ENCODE data around the gene AK5. TPM values are rescaled to one million over a fixed set of nuclear protein-coding genes. Genes with fewer than 3 reads are reported as not detected.

AK5 gene
- polyA plus RNA-seq, 3 donors, result 0.34 to 0.72 (median 0.48) TPM

DNA sequence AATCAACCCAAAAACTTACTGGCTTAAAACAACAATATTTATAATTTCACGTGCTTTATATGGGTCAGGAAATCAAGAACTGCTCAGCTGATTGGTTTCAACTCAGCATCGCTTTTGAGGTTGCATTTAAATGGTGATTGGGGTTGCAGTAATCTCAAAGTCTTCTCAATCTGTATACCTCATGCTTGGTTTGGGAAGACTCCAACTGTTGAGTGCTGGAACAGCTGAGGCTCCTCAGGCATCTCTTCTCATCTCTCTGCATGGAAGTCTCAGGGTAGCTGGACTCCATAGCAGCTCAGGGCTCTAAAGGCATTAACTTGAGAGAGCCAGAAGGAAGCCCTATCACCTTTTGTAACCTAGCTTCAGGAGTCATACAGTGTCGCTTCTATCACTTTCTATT, 35.1 kb downstream of the AK5 start:
- H3K4me1 ChIP-seq (ENCODE audit: control insufficient read depth in 1 of 2, insufficient read depth in 2 of 2, low read length in 2 of 2), result peaks cover 9 to 16% of the 10 kb centered on the region in 2 donors
- Mint-ChIP-seq H3K36me3 (peaks cover 0 to 1% of the 10 kb centered on the region in 2 donors), H3K4me1 (peaks cover 13% of the 10 kb centered on the region), H3K9me3 (peaks cover 0 to 8% (median 3%) of the 10 kb centered on the region in 7 donors), H3K4me3 (no peak overlapping the region), H3K27ac (no peak overlapping the region), H3K27me3 (ENCODE audit: low read depth in 3 of 3) (peaks cover 1 to 7% (median 2%) of the 10 kb centered on the region in 3 donors)
- H4K20me1 ChIP-seq (ENCODE audit: insufficient read depth, low read length), result no peaks in the 10 kb centered on the region
- H2AFZ ChIP-seq (ENCODE audit: insufficient read depth, low read depth, low read length, poor library complexity, severe bottlenecking), result no peak overlapping the region
- H3K9me3 ChIP-seq (replicated peaks in 1 of 2; ENCODE audit: control insufficient read depth in 1 of 2, insufficient read depth in 1 of 2, low read length in 2 of 2), result no peaks in the 10 kb centered on the region
- no peaks in the 10 kb centered on the region for H3K27me3 ChIP-seq (ENCODE audit: control insufficient read depth in 2 of 2, insufficient read depth in 2 of 2, low read length in 2 of 2)
- H3K9ac ChIP-seq (ENCODE audit: insufficient read depth, low read length, poor library complexity, severe bottlenecking), result no peak overlapping the region
- H3K36me3 ChIP-seq (replicated peaks in 1 of 2; ENCODE audit: control insufficient read depth in 1 of 2, insufficient read depth in 2 of 2, low read length in 2 of 2), result no peaks in the 10 kb centered on the region
- TF ChIP-seq, protein P1, sequence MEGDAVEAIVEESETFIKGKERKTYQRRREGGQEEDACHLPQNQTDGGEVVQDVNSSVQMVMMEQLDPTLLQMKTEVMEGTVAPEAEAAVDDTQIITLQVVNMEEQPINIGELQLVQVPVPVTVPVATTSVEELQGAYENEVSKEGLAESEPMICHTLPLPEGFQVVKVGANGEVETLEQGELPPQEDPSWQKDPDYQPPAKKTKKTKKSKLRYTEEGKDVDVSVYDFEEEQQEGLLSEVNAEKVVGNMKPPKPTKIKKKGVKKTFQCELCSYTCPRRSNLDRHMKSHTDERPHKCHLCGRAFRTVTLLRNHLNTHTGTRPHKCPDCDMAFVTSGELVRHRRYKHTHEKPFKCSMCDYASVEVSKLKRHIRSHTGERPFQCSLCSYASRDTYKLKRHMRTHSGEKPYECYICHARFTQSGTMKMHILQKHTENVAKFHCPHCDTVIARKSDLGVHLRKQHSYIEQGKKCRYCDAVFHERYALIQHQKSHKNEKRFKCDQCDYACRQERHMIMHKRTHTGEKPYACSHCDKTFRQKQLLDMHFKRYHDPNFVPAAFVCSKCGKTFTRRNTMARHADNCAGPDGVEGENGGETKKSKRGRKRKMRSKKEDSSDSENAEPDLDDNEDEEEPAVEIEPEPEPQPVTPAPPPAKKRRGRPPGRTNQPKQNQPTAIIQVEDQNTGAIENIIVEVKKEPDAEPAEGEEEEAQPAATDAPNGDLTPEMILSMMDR (IDR thresholded peaks at IDR 0.05), result no peak
- no peak for DNase-seq
- WGBS (ENCODE audit: insufficient coverage), result no CpG with 5 or more reads among the region's 3 CpGs
- H3K4me2 ChIP-seq (replicated peaks; ENCODE audit: extremely low read depth, low read length, poor library complexity, severe bottlenecking), result no peak overlapping the region
- H3K27ac ChIP-seq (ENCODE audit: low read depth in 1 of 2, low read length in 2 of 2), result no peak overlapping the region
- intact Hi-C loops (cut with micrococcal nuclease), result no loop called here
- no peaks in the 10 kb centered on the region for H3K79me2 ChIP-seq (ENCODE audit: insufficient read depth, low read length)
- H3K4me3 ChIP-seq (replicated peaks in 1 of 3; ENCODE audit: low read depth in 2 of 3, low read length in 3 of 3), result no peak overlapping the region

DNA sequence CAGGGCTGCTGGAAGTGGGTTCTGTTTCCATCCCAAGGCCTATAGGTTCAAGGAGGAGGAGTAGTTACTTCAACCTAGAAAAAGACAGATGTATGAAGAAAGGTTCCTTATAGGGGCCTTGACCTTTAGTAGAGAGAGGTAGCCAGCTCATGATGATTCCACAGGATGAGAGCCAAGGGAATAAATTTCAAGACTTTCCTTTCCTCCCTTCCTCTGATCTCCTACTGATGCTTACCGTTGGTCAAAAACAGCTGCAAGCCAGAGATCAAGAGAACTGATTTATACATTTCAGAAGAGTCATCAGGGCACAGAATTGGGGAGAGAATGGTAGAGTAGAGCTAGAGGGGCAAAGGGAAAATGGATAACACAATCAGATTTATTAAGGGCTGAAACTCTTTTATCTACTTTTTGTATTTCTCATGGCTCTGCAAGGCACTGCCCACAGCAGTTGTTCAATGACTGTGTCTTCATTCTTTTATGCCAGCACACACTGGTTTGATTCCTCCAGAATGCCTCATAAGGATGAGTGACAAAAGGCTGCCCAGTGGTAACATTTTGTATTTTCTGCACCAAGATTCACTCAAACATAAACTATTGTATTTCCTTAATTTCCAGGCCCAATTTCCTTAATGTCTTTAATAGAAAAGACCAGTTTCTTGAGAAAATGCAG, 37.4 kb downstream of the AK5 start:
- H3K27ac ChIP-seq (ENCODE audit: low read depth in 1 of 2, low read length in 2 of 2), result no peak overlapping the region
- WGBS (ENCODE audit: insufficient coverage), result no CpG with 5 or more reads among the region's 1 CpG
- Mint-ChIP-seq H3K4me3 (no peak overlapping the region), H3K9me3 (peaks cover 0 to 6% (median 3%) of the 10 kb centered on the region in 7 donors), H3K27ac (no peak overlapping the region), H3K27me3 (ENCODE audit: low read depth in 3 of 3) (peaks cover 2 to 4% (median 4%) of the 10 kb centered on the region in 3 donors), H3K4me1 (peaks cover 3% of the 10 kb centered on the region), H3K36me3 (peaks cover 0 to 1% of the 10 kb centered on the region in 2 donors)
- H2AFZ ChIP-seq (ENCODE audit: insufficient read depth, low read depth, low read length, poor library complexity, severe bottlenecking), result no peak overlapping the region
- no peaks in the 10 kb centered on the region for H4K20me1 ChIP-seq (ENCODE audit: insufficient read depth, low read length)
- TF ChIP-seq, protein P1 (IDR thresholded peaks at IDR 0.05), result no peak
- no peak overlapping the region for H3K4me3 ChIP-seq (replicated peaks in 1 of 3; ENCODE audit: low read depth in 2 of 3, low read length in 3 of 3)
- H3K9me3 ChIP-seq (replicated peaks in 1 of 2; ENCODE audit: control insufficient read depth in 1 of 2, insufficient read depth in 1 of 2, low read length in 2 of 2), result no peaks in the 10 kb centered on the region
- no peaks in the 10 kb centered on the region for H3K27me3 ChIP-seq (ENCODE audit: control insufficient read depth in 2 of 2, insufficient read depth in 2 of 2, low read length in 2 of 2)
- no peaks in the 10 kb centered on the region for H3K4me1 ChIP-seq (ENCODE audit: control insufficient read depth in 1 of 2, insufficient read depth in 2 of 2, low read length in 2 of 2)
- no peak overlapping the region for H3K9ac ChIP-seq (ENCODE audit: insufficient read depth, low read length, poor library complexity, severe bottlenecking)
- no peaks in the 10 kb centered on the region for H3K36me3 ChIP-seq (replicated peaks in 1 of 2; ENCODE audit: control insufficient read depth in 1 of 2, insufficient read depth in 2 of 2, low read length in 2 of 2)
- H3K4me2 ChIP-seq (replicated peaks; ENCODE audit: extremely low read depth, low read length, poor library complexity, severe bottlenecking), result no peak overlapping the region
- intact Hi-C loops (cut with micrococcal nuclease), result no loop called here
- H3K79me2 ChIP-seq (ENCODE audit: insufficient read depth, low read length), result no peaks in the 10 kb centered on the region
- DNase-seq, result no peak
